H9 (cell line): ENCODE results near the gene TNIP1. TPM values are rescaled to one million over a fixed set of nuclear protein-coding genes. Genes with fewer than 3 reads are reported as not detected.

Source experiments
- DNase-seq: peaks from one replicate; pipeline ENCODE4 v3.0.0-alpha.2; 2017
- H2AFZ ChIP-seq: one replicate; pipeline ENCODE4 v1.6.1; 2013; ENCODE audit warnings: mild to moderate bottlenecking, low read length, control low read depth, moderate library complexity
- H2AK5ac ChIP-seq: 2 replicates; pipeline ENCODE4 v1.6.1; 2013; ENCODE audit warnings: low read length, control low read depth, mixed read lengths; ENCODE audit not compliant: insufficient read length
- H2BK120ac ChIP-seq: one replicate; pipeline ENCODE4 v1.6.1; 2013; ENCODE audit warnings: low read depth, mild to moderate bottlenecking, low read length, control low read depth, inconsistent platforms; ENCODE audit not compliant: poor library complexity, severe bottlenecking
- H2BK12ac ChIP-seq: 2 replicates; pipeline ENCODE4 v1.6.1; 2013; ENCODE audit warnings: low read length, control low read depth, mixed read lengths, low read depth; ENCODE audit not compliant: insufficient read length
- H2BK15ac ChIP-seq: 2 replicates; pipeline ENCODE4 v1.6.1; 2013; ENCODE audit warnings: low read depth, low read length, control low read depth
- H2BK20ac ChIP-seq: one replicate; pipeline ENCODE4 v1.6.1; 2013; ENCODE audit warnings: low read depth, mild to moderate bottlenecking, low read length, control low read depth, inconsistent platforms; ENCODE audit not compliant: poor library complexity, severe bottlenecking
- H2BK5ac ChIP-seq: 2 replicates; pipeline ENCODE4 v1.6.1; 2013; ENCODE audit warnings: low read length, control low read depth, mixed read lengths; ENCODE audit not compliant: insufficient read length
- H3K14ac ChIP-seq: 2 replicates; pipeline ENCODE4 v1.6.1; 2013; ENCODE audit warnings: low read length, control low read depth; ENCODE audit not compliant: insufficient read depth
- H3K18ac ChIP-seq: 2 replicates; pipeline ENCODE4 v1.6.1; 2013; ENCODE audit warnings: low read depth, mild to moderate bottlenecking, mixed read lengths, low read length, control low read depth; ENCODE audit not compliant: insufficient read length
- H3K23ac ChIP-seq: 2 replicates; pipeline ENCODE4 v1.6.1; 2013; ENCODE audit warnings: low read length, control low read depth, mixed read lengths, low read depth; ENCODE audit not compliant: insufficient read length
- H3K23me2 ChIP-seq: 2 replicates; pipeline ENCODE4 v1.6.1; 2013; ENCODE audit warnings: low read depth, mild to moderate bottlenecking, mixed read lengths, low read length, control low read depth; ENCODE audit not compliant: insufficient read length, poor library complexity, severe bottlenecking
- H3K27ac ChIP-seq: 2 replicates; pipeline ENCODE4 v1.5.1; 2013; ENCODE audit warnings: low read length, control low read depth, mixed read lengths, low read depth; ENCODE audit not compliant: insufficient read length
- H3K27me3 ChIP-seq: 2 replicates; pipeline ENCODE4 v1.6.1; 2013; ENCODE audit warnings: low read length, control low read depth, inconsistent platforms; ENCODE audit not compliant: insufficient read depth
- H3K4ac ChIP-seq: 2 replicates; pipeline ENCODE4 v1.6.1; 2013; ENCODE audit warnings: low read depth, mild to moderate bottlenecking, control low read depth, inconsistent platforms, low read length, moderate library complexity
- H3K4me1 ChIP-seq: 2 replicates; pipeline ENCODE4 v1.6.1; 2013; ENCODE audit warnings: low read length, control low read depth, inconsistent platforms; ENCODE audit not compliant: insufficient read depth
- H3K4me2 ChIP-seq: 2 replicates; pipeline ENCODE4 v1.6.1; 2013; ENCODE audit warnings: low read length, control low read depth, mixed read lengths; ENCODE audit not compliant: insufficient read length, insufficient read depth
- H3K56ac ChIP-seq: 2 replicates; pipeline ENCODE4 v1.6.1; 2013; ENCODE audit warnings: low read depth, mild to moderate bottlenecking, mixed read lengths, low read length, control low read depth; ENCODE audit not compliant: insufficient read length
- H3K79me1 ChIP-seq: 2 replicates; pipeline ENCODE4 v1.6.1; 2013; ENCODE audit warnings: low read depth, mild to moderate bottlenecking, moderate library complexity, low read length, control low read depth, inconsistent platforms; ENCODE audit not compliant: insufficient read depth, poor library complexity, severe bottlenecking
- H3K79me2 ChIP-seq: 2 replicates; pipeline ENCODE4 v1.6.1; 2013; ENCODE audit warnings: low read length, control low read depth, inconsistent platforms; ENCODE audit not compliant: insufficient read depth
- H3K9ac ChIP-seq: 2 replicates; pipeline ENCODE4 v1.6.1; 2013; ENCODE audit warnings: low read length, control low read depth, mixed read lengths; ENCODE audit not compliant: insufficient read length; ENCODE audit errors: extremely low read depth
- H3K9me3 ChIP-seq: one replicate; pipeline ENCODE4 v1.6.1; 2013; ENCODE audit warnings: low read depth, low read length, inconsistent platforms; ENCODE audit not compliant: control insufficient read depth
- H3T11ph ChIP-seq: one replicate; pipeline ENCODE4 v1.6.1; 2013; ENCODE audit warnings: mild to moderate bottlenecking, low read length, control low read depth, inconsistent platforms
- H4K20me1 ChIP-seq: one replicate; pipeline ENCODE4 v1.6.1; 2013; ENCODE audit not compliant: control insufficient read depth, insufficient read length, insufficient read depth
- H4K5ac ChIP-seq: 2 replicates; pipeline ENCODE4 v1.6.1; 2013; ENCODE audit warnings: low read depth, mild to moderate bottlenecking, mixed read lengths, low read length, control low read depth; ENCODE audit not compliant: insufficient read length
- H4K8ac ChIP-seq: replicated peaks from 2 replicates; pipeline ENCODE4 v1.6.1; 2013; ENCODE audit warnings: low read length, control low read depth, mixed read lengths, low read depth; ENCODE audit not compliant: insufficient read length
- H4K91ac ChIP-seq: 2 replicates; pipeline ENCODE4 v1.6.1; 2013; ENCODE audit warnings: low read depth, mild to moderate bottlenecking, moderate library complexity, mixed read lengths, low read length, control low read depth; ENCODE audit not compliant: insufficient read length
- H3K27ac Mint-ChIP-seq, 3 experiments: 2 replicates in 2 of 3; 3 replicates in 1 of 3; pipeline ENCODE4 v1.8.0; 2020 to 2021; ENCODE audit warnings: mixed read lengths in 3 of 3, mild to moderate bottlenecking in 1 of 3, moderate library complexity in 1 of 3
- H3K27me3 Mint-ChIP-seq: 2 replicates; pipeline ENCODE4 v1.8.0; 2021; ENCODE audit warnings: low read depth, mild to moderate bottlenecking, moderate library complexity, mixed read lengths
- H3K36me3 Mint-ChIP-seq, 3 experiments: 2 replicates in 2 of 3; 3 replicates in 1 of 3; pipeline ENCODE4 v1.8.0; 2020 to 2021; ENCODE audit warnings: low read depth in 3 of 3, mixed read lengths in 3 of 3; ENCODE audit not compliant: insufficient read depth in 1 of 3
- H3K4me1 Mint-ChIP-seq, 2 experiments: 2 replicates each; pipeline ENCODE4 v1.8.0; 2020; ENCODE audit warnings: mixed read lengths in 2 of 2
- H3K4me3 Mint-ChIP-seq, 2 experiments: 2 replicates in 1 of 2; 3 replicates in 1 of 2; pipeline ENCODE4 v1.8.0; 2020 to 2021; ENCODE audit warnings: mild to moderate bottlenecking in 2 of 2, mixed read lengths in 2 of 2, moderate library complexity in 1 of 2
- H3K9me3 Mint-ChIP-seq, 2 experiments: 2 replicates in 1 of 2; 3 replicates in 1 of 2; pipeline ENCODE4 v1.8.0; 2020; ENCODE audit warnings: mild to moderate bottlenecking in 2 of 2, mixed read lengths in 2 of 2, moderate library complexity in 1 of 2
- CTCF ChIP-seq: fragments of 200-600 bp; sonication (generic); conservative IDR thresholded peaks from 3 replicates; pipeline ENCODE4 v1.8.0; 2021; ENCODE audit warnings: antibody characterized with exemption, mild to moderate bottlenecking
- WGBS: extraction: QIAGEN DNeasy Blood & Tissue Kit; methylation state at CpG from one replicate; pipeline ENCODE4 v1.1.7; 2013; ENCODE audit warnings: missing lambda C conversion rate, low lambda C conversion rate, mixed read lengths; ENCODE audit not compliant: insufficient read length; ENCODE audit errors: extremely low coverage; 5-methylcytosine and 5-hydroxymethylcytosine counted together
- total RNA-seq: library from RNA; stranded (reverse); gene quantifications from 2 replicates; pipeline ENCODE4 v1.2.1, GENCODE V29; 2021

The TNIP1 gene
- total RNA-seq, 1 experiment from 2014 or later = 40.8 TPM

GRCh38 chr5:151014680-151015343 lies 66.0 kb downstream of the TNIP1 start:
- Histone ChIP-seq H3K4ac (no peak overlapping the region), H3K27ac (no peak overlapping the region), H2BK15ac (no peak overlapping the region), H2AK5ac (no peak overlapping the region), H3T11ph (no peak overlapping the region), H3K23me2 (no peaks in the 10 kb centered on the region), H2BK20ac (no peak overlapping the region), H3K23ac (no peak overlapping the region), H2BK120ac (no peak overlapping the region), H4K8ac (no peak overlapping the region), H3K4me2 (no peak overlapping the region), H3K56ac (no peak overlapping the region), H4K5ac (no peak overlapping the region), H4K20me1 (no peaks in the 10 kb centered on the region), H2AFZ (no peak overlapping the region), H4K91ac (no peak overlapping the region), H3K79me2 (no peaks in the 10 kb centered on the region), H3K79me1 (no peaks in the 10 kb centered on the region), H3K14ac (no peak overlapping the region), H3K27me3 (no peaks in the 10 kb centered on the region; the same call in 1 of the 2 replicates), H3K9ac (no peak overlapping the region), H2BK12ac (no peak overlapping the region), H3K18ac (no peak overlapping the region), H3K4me1 (no peaks in the 10 kb centered on the region), H3K9me3 (no peaks in the 10 kb centered on the region), H2BK5ac (no peak overlapping the region)
- WGBS = no CpG with 5 or more reads among the region's 4 CpGs
- Mint-ChIP-seq H3K4me1 (no peaks in the 10 kb centered on the region), H3K27me3 (peaks cover 47% of the 10 kb centered on the region), H3K9me3 (no peaks in the 10 kb centered on the region), H3K4me3 (no peak overlapping the region), H3K36me3 (no peaks in the 10 kb centered on the region), H3K27ac (no peak overlapping the region)
- no peak for TF ChIP-seq CTCF
- no peak for DNase-seq
